ENCODE results near the gene TP53I11.

DNA sequence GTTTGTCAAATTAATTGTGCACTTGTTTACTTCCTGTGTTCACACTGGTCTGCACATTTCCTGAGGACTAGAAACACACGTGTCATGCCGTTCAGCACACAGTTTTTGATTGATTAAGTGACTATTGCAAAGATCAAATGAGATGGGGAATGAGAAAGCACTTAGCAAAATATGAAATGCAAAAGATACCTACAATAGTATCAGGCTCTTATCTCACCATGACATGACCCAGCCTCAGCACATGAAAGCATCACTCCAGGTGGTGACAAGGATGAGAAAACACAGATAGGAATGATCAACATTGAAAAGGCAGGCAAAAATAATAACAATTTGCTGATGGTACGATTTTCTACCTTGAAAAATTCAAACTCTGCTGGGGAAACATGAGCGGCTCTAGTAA, 42.1 kb upstream of the TP53I11 start:
- TF ChIP-seq, protein P1, sequence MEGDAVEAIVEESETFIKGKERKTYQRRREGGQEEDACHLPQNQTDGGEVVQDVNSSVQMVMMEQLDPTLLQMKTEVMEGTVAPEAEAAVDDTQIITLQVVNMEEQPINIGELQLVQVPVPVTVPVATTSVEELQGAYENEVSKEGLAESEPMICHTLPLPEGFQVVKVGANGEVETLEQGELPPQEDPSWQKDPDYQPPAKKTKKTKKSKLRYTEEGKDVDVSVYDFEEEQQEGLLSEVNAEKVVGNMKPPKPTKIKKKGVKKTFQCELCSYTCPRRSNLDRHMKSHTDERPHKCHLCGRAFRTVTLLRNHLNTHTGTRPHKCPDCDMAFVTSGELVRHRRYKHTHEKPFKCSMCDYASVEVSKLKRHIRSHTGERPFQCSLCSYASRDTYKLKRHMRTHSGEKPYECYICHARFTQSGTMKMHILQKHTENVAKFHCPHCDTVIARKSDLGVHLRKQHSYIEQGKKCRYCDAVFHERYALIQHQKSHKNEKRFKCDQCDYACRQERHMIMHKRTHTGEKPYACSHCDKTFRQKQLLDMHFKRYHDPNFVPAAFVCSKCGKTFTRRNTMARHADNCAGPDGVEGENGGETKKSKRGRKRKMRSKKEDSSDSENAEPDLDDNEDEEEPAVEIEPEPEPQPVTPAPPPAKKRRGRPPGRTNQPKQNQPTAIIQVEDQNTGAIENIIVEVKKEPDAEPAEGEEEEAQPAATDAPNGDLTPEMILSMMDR (IDR thresholded peaks at IDR 0.05 in 4 of 5, conservative IDR thresholded peaks at IDR 0.05 in 1 of 5) = no peak
- no peak for TF ChIP-seq POLR2A (IDR thresholded peaks at IDR 0.05)

Data from gastrocnemius medialis (tissue), 4 donors.